Keratinocyte (primary cell): ENCODE results near the gene DIDO1. TPM values are rescaled to one million over a fixed set of nuclear protein-coding genes. Genes with fewer than 3 reads are reported as not detected.

Experiments
- DNase-seq: peaks from one replicate; pipeline ENCODE4 v3.0.0-alpha.2; 2011; ENCODE audit warnings: low read depth, missing footprints, low spot score
- FAIRE-seq: peaks from 2 replicates; lab custom pipeline; 2011; peaks lifted over from hg19 to GRCh38; lab: Jason Lieb, UNC
- H2AFZ ChIP-seq: 2 replicates; pipeline ENCODE4 v1.6.0; 2012; ENCODE audit warnings: low read length, control low read depth, inconsistent platforms; ENCODE audit not compliant: control insufficient read depth
- H3K27ac ChIP-seq: 2 replicates; pipeline ENCODE4 v1.5.1; 2011; ENCODE audit warnings: low read length; ENCODE audit not compliant: control insufficient read depth, insufficient read depth
- H3K27me3 ChIP-seq: 3 replicates; pipeline ENCODE4 v1.6.0; 2011; ENCODE audit warnings: low read length; ENCODE audit not compliant: control insufficient read depth, insufficient read depth; ENCODE audit errors: extremely low read depth
- H3K36me3 ChIP-seq, 2 experiments: 2 replicates in 1 of 2; 3 replicates in 1 of 2; pipeline ENCODE4 v1.5.1; 2011; ENCODE audit warnings: low read length in 2 of 2, mild to moderate bottlenecking in 1 of 2; ENCODE audit not compliant: control insufficient read depth in 2 of 2, insufficient read depth in 2 of 2; ENCODE audit errors: extremely low read depth in 1 of 2
- H3K4me1 ChIP-seq: 3 replicates; pipeline ENCODE4 v1.5.1; 2011; ENCODE audit warnings: low read length; ENCODE audit not compliant: control insufficient read depth, insufficient read depth; ENCODE audit errors: extremely low read depth
- H3K4me2 ChIP-seq: 3 replicates; pipeline ENCODE4 v1.6.0; 2011; ENCODE audit warnings: low read depth, low read length; ENCODE audit not compliant: control insufficient read depth, insufficient read depth; ENCODE audit errors: extremely low read depth
- H3K4me3 ChIP-seq, 3 experiments: fragments of 200-600 bp in 1 of 3; sonication (generic) in 1 of 3; 2 replicates in 2 of 3; 3 replicates in 1 of 3; pipeline ENCODE4 v1.5.1; 2011 to 2016; ENCODE audit warnings: low read length in 3 of 3, mild to moderate bottlenecking in 3 of 3, control low read depth in 2 of 3, inconsistent platforms in 1 of 3, low read depth in 1 of 3, mixed read lengths in 1 of 3, mixed run types in 1 of 3, moderate library complexity in 1 of 3; ENCODE audit not compliant: control insufficient read depth in 2 of 3, insufficient read depth in 2 of 3; ENCODE audit errors: extremely low read depth in 1 of 3
- H3K79me2 ChIP-seq: 2 replicates; pipeline ENCODE4 v1.6.0; 2012; ENCODE audit warnings: low read length; ENCODE audit not compliant: control insufficient read depth, insufficient read depth
- H3K9ac ChIP-seq: 3 replicates; pipeline ENCODE4 v1.6.0; 2011; ENCODE audit warnings: low read length; ENCODE audit not compliant: control insufficient read depth, insufficient read depth; ENCODE audit errors: extremely low read depth
- H3K9me1 ChIP-seq: 3 replicates; pipeline ENCODE4 v1.6.0; 2011; ENCODE audit warnings: low read length; ENCODE audit not compliant: control insufficient read depth, insufficient read depth; ENCODE audit errors: extremely low read depth
- H3K9me3 ChIP-seq: 2 replicates; pipeline ENCODE4 v1.5.1; 2012; ENCODE audit warnings: low read depth, low read length; ENCODE audit not compliant: control insufficient read depth
- H4K20me1 ChIP-seq: 3 replicates; pipeline ENCODE4 v1.6.0; 2011; ENCODE audit warnings: low read length; ENCODE audit not compliant: control insufficient read depth, insufficient read depth; ENCODE audit errors: extremely low read depth
- CTCF ChIP-seq, 3 experiments: IDR thresholded peaks in 1 of 3; conservative IDR thresholded peaks in 1 of 3; optimal IDR thresholded peaks in 1 of 3; 2 replicates in 2 of 3; 3 replicates in 1 of 3; pipeline versions ENCODE3 to v1.5.1; 2011; ENCODE audit warnings: low read length in 3 of 3, mild to moderate bottlenecking in 3 of 3, moderate library complexity in 2 of 3, control low read depth in 1 of 3, inconsistent platforms in 1 of 3; ENCODE audit not compliant: insufficient read depth in 2 of 3; ENCODE audit errors: extremely low read depth in 1 of 3
- EZH2 ChIP-seq: IDR thresholded peaks from one replicate; pipeline ENCODE4 v1.6.1; 2012; ENCODE audit warnings: inconsistent platforms, mild to moderate bottlenecking, low read length, moderate library complexity
- dilution Hi-C: fragments of 300-500 bp; cut with MboI; formaldehyde crosslinking; loops from one replicate; pipeline ENCODE4 v1.7.0; 2020; ENCODE audit warnings: low sequenced_read_pairs; ENCODE audit not compliant: extremely low pct_ligation_motif_present
- polyA plus RNA-seq, 5 experiments: library from polyadenylated mRNA; depleted of rRNA in 3 of 5; stranded (reverse) in 3 of 5; stranded (forward) in 1 of 5; unstranded in 1 of 5; fragments of >200 nt; gene quantifications; 1 replicate in 1 of 5; 2 replicates in 3 of 5; 3 replicates in 1 of 5; pipeline versions ENCODE4 v1.2.1 to v1.2.3, GENCODE V29; 2011 to 2012; ENCODE audit warnings: missing spikeins in 2 of 5, low read depth in 1 of 5, low replicate concordance in 1 of 5

DIDO1 gene
- polyA plus RNA-seq, 1 donor (not counting 4 experiments of a cell fraction or from before 2014, with no cell fraction given) = 14.2 TPM

- FAIRE-seq = no peak
- H3K9ac ChIP-seq = no peak overlapping the region
- no peak for DNase-seq
- peaks cover 5 to 6% of the 10 kb centered on the region in 2 experiments for H3K36me3 ChIP-seq
- H3K9me1 ChIP-seq = no peaks in the 10 kb centered on the region
- no peak overlapping the region for H3K27ac ChIP-seq
- no peaks in the 10 kb centered on the region for H3K9me3 ChIP-seq
- H4K20me1 ChIP-seq = no peaks in the 10 kb centered on the region
- peaks cover 16% of the 10 kb centered on the region for H3K4me1 ChIP-seq
- H3K4me2 ChIP-seq = no peak overlapping the region
- dilution Hi-C loops = no loop called here
- TF ChIP-seq EZH2 (no peak), CTCF (optimal IDR thresholded peaks at IDR 0.05 in 1 of 3, IDR thresholded peaks at IDR 0.05 in 1 of 3, conservative IDR thresholded peaks at IDR 0.05 in 1 of 3; ENCODE audit: extremely low read depth in 1 of 3, insufficient read depth in 2 of 3, low read length in 3 of 3) (no peak)
- no peaks in the 10 kb centered on the region for H3K27me3 ChIP-seq
- no peaks in the 10 kb centered on the region for H3K79me2 ChIP-seq
- H2AFZ ChIP-seq = no peak overlapping the region
- H3K4me3 ChIP-seq = no peak overlapping the region
Measured at GRCh38 chr20:62841705-62842212, 84.5 kb downstream of the DIDO1 start.

- no peak overlapping the region for H3K27ac ChIP-seq
- no peak overlapping the region for H2AFZ ChIP-seq
- H4K20me1 ChIP-seq = no peaks in the 10 kb centered on the region
- H3K9me1 ChIP-seq = no peaks in the 10 kb centered on the region
- dilution Hi-C loops = no loop called here
- DNase-seq (no peak), FAIRE-seq (no peak)
- H3K4me1 ChIP-seq = peaks cover 22% of the 10 kb centered on the region
- peaks cover 0 to 2% of the 10 kb centered on the region in 2 experiments for H3K36me3 ChIP-seq
- no peaks in the 10 kb centered on the region for H3K27me3 ChIP-seq
- H3K9me3 ChIP-seq = no peaks in the 10 kb centered on the region
- no peaks in the 10 kb centered on the region for H3K79me2 ChIP-seq
- no peak overlapping the region for H3K4me3 ChIP-seq
- H3K9ac ChIP-seq = no peak overlapping the region
- H3K4me2 ChIP-seq = no peak overlapping the region
- TF ChIP-seq CTCF (optimal IDR thresholded peaks at IDR 0.05 in 1 of 3, IDR thresholded peaks at IDR 0.05 in 1 of 3, conservative IDR thresholded peaks at IDR 0.05 in 1 of 3; ENCODE audit: extremely low read depth in 1 of 3, insufficient read depth in 2 of 3, low read length in 3 of 3) (no peak), EZH2 (no peak)
Measured at GRCh38 chr20:62840244-62841197, 85.8 kb downstream of the DIDO1 start.
